SJCRH30 (cell line): Measurements from ENCODE around the gene CD58. TPM values are rescaled to one million over a fixed set of nuclear protein-coding genes. Genes with fewer than 3 reads are reported as not detected.
"Not testable (repeated sequence)": the region's sequence is repeated elsewhere in the genome, so short reads cannot be mapped to it uniquely, and the experiment has no call there.

Experiments used
- DNase-seq, 2 experiments: peaks; one replicate each; pipeline ENCODE4 v3.0.0-alpha.2; 2015 to 2020
- H3K27ac ChIP-seq: fragments of 250-450 bp; sonication (Bioruptor Pico); 2 replicates; pipeline ENCODE4 v1.5.1; 2020; ENCODE audit warnings: mild to moderate bottlenecking, moderate library complexity
- H3K27me3 ChIP-seq: fragments of 250-450 bp; sonication (Bioruptor Pico); 2 replicates; pipeline ENCODE4 v1.5.1; 2020; ENCODE audit warnings: mild to moderate bottlenecking, moderate library complexity
- H3K36me3 ChIP-seq: fragments of 250-450 bp; sonication (Bioruptor Pico); 2 replicates; pipeline ENCODE4 v1.5.1; 2020; ENCODE audit warnings: mild to moderate bottlenecking, moderate library complexity
- H3K4me1 ChIP-seq: fragments of 250-450 bp; sonication (Bioruptor Pico); 2 replicates; pipeline ENCODE4 v1.5.1; 2020; ENCODE audit warnings: mild to moderate bottlenecking, moderate library complexity
- H3K4me3 ChIP-seq: fragments of 250-450 bp; sonication (Bioruptor Pico); 2 replicates; pipeline ENCODE4 v1.5.1; 2020; ENCODE audit warnings: mild to moderate bottlenecking, moderate library complexity
- H3K9me3 ChIP-seq: fragments of 250-450 bp; sonication (Bioruptor Pico); replicated peaks from 2 replicates; pipeline ENCODE4 v1.5.1; 2020; ENCODE audit warnings: mild to moderate bottlenecking, moderate library complexity
- total RNA-seq: library from RNA; depleted of rRNA; stranded (reverse); fragments of >200 nt; shearing (Covaris generic); gene quantifications from 2 replicates; pipeline ENCODE4 v1.2.3, GENCODE V29; 2014; rRNA removed

The CD58 gene
- 23.1 and 30.1 TPM in 2 replicates for total RNA-seq

GRCh38 chr1:116570358-116571214 is at the start of gene CD58:
Gene CD58, minus strand, starts transcription at chr1:116571026. Its CDS starts 54 bp downstream, at chr1:116570972.
- Histone ChIP-seq H3K36me3 (no peaks in the 10 kb centered on the region), H3K27ac (peak within 1 kb of the TSS; percentile 80), H3K27me3 (no peaks in the 10 kb centered on the region), H3K4me3 (peak within 1 kb of the TSS; percentile 86), H3K9me3 (no peaks in the 10 kb centered on the region), H3K4me1 (peaks cover 3% of the 10 kb centered on the region; the same call in 1 of the 2 replicates)
- peak; percentile 92 for DNase-seq

GRCh38 chr1:116620392-116620791 is 49.6 kb upstream of the CD58 start:
- H3K27ac ChIP-seq, H3K4me3 ChIP-seq, DNase-seq, H3K27me3 ChIP-seq, H3K36me3 ChIP-seq, H3K9me3 ChIP-seq, H3K4me1 ChIP-seq: not testable (repeated sequence)

- not testable (repeated sequence) for DNase-seq, H3K36me3 ChIP-seq, H3K27me3 ChIP-seq, H3K4me1 ChIP-seq, H3K4me3 ChIP-seq, H3K27ac ChIP-seq, H3K9me3 ChIP-seq
Measured at GRCh38 chr1:116619106-116619505, 48.3 kb upstream of the CD58 start.

- H3K27ac ChIP-seq, H3K4me3 ChIP-seq, H3K27me3 ChIP-seq, DNase-seq, H3K4me1 ChIP-seq, H3K9me3 ChIP-seq, H3K36me3 ChIP-seq: not testable (repeated sequence)
Measured at GRCh38 chr1:116617808-116618207, 47.0 kb upstream of the CD58 start.

GRCh38 chr1:116613825-116614224 is 43.0 kb upstream of the CD58 start:
- H3K27me3 ChIP-seq, H3K4me3 ChIP-seq, H3K36me3 ChIP-seq, H3K4me1 ChIP-seq, H3K27ac ChIP-seq, H3K9me3 ChIP-seq: not testable (repeated sequence)
- peak; percentile 76 to 78 for DNase-seq

- H3K9me3 ChIP-seq, H3K4me1 ChIP-seq, H3K4me3 ChIP-seq, H3K36me3 ChIP-seq, H3K27me3 ChIP-seq, H3K27ac ChIP-seq: not testable (repeated sequence)
- DNase-seq, result peak in 1 of 2 experiments; percentile 26
Measured at GRCh38 chr1:116609801-116610371, 39.1 kb upstream of the CD58 start.

- not testable (repeated sequence) for H3K27me3 ChIP-seq, H3K4me1 ChIP-seq, H3K36me3 ChIP-seq, DNase-seq, H3K27ac ChIP-seq, H3K4me3 ChIP-seq, H3K9me3 ChIP-seq
Measured at GRCh38 chr1:116608841-116609240, 38.0 kb upstream of the CD58 start.

GRCh38 chr1:116608151-116608550 is 37.3 kb upstream of the CD58 start:
- H3K27me3 ChIP-seq, H3K27ac ChIP-seq, H3K9me3 ChIP-seq, H3K4me3 ChIP-seq, H3K36me3 ChIP-seq, H3K4me1 ChIP-seq, DNase-seq: not testable (repeated sequence)

- DNase-seq, H3K27me3 ChIP-seq, H3K9me3 ChIP-seq, H3K27ac ChIP-seq, H3K4me1 ChIP-seq, H3K4me3 ChIP-seq, H3K36me3 ChIP-seq: not testable (repeated sequence)
Measured at GRCh38 chr1:116607463-116607862, 36.6 kb upstream of the CD58 start.

GRCh38 chr1:116606067-116606466 is 35.2 kb upstream of the CD58 start:
- not testable (repeated sequence) for H3K36me3 ChIP-seq

GRCh38 chr1:116605315-116605714 is 34.5 kb upstream of the CD58 start:
- Histone ChIP-seq H3K9me3 (no peaks in the 10 kb centered on the region), H3K4me1 (no peaks in the 10 kb centered on the region), H3K36me3 (no peaks in the 10 kb centered on the region), H3K4me3 (no peak overlapping the region), H3K27ac (no peak overlapping the region), H3K27me3 (no peaks in the 10 kb centered on the region)
- DNase-seq, result no peak

More at GRCh38 chr1:116606067-116606466, 35.2 kb upstream of the CD58 start:
- not testable (repeated sequence) for H3K4me1 ChIP-seq, H3K27me3 ChIP-seq, H3K27ac ChIP-seq, H3K9me3 ChIP-seq, H3K4me3 ChIP-seq, DNase-seq

GRCh38 chr1:116604408-116604807 is 33.6 kb upstream of the CD58 start:
- H3K27ac ChIP-seq, H3K36me3 ChIP-seq, H3K4me3 ChIP-seq, H3K9me3 ChIP-seq, H3K4me1 ChIP-seq, H3K27me3 ChIP-seq, DNase-seq: not testable (repeated sequence)

- not testable (repeated sequence) for H3K27me3 ChIP-seq, H3K9me3 ChIP-seq, H3K4me3 ChIP-seq, DNase-seq, H3K4me1 ChIP-seq, H3K36me3 ChIP-seq, H3K27ac ChIP-seq
Measured at GRCh38 chr1:116603646-116604045, 32.8 kb upstream of the CD58 start.

GRCh38 chr1:116599369-116599768 is 28.5 kb upstream of the CD58 start:
- H3K4me3 ChIP-seq, H3K27ac ChIP-seq, H3K9me3 ChIP-seq, H3K27me3 ChIP-seq, DNase-seq, H3K4me1 ChIP-seq, H3K36me3 ChIP-seq: not testable (repeated sequence)

- not testable (repeated sequence) for H3K9me3 ChIP-seq, H3K4me3 ChIP-seq, DNase-seq, H3K36me3 ChIP-seq, H3K27ac ChIP-seq, H3K27me3 ChIP-seq, H3K4me1 ChIP-seq
Measured at GRCh38 chr1:116598420-116599036, 27.7 kb upstream of the CD58 start.
